Measurements from ENCODE around the gene UBASH3B. TPM values are rescaled to one million over a fixed set of nuclear protein-coding genes. Genes with fewer than 3 reads are reported as not detected.

UBASH3B gene
- total RNA-seq, 1 donor = 23.2 TPM

- no peak overlapping the region for H3K4me3 ChIP-seq (ENCODE audit: low read depth, low read length)
- TF ChIP-seq, protein P1, sequence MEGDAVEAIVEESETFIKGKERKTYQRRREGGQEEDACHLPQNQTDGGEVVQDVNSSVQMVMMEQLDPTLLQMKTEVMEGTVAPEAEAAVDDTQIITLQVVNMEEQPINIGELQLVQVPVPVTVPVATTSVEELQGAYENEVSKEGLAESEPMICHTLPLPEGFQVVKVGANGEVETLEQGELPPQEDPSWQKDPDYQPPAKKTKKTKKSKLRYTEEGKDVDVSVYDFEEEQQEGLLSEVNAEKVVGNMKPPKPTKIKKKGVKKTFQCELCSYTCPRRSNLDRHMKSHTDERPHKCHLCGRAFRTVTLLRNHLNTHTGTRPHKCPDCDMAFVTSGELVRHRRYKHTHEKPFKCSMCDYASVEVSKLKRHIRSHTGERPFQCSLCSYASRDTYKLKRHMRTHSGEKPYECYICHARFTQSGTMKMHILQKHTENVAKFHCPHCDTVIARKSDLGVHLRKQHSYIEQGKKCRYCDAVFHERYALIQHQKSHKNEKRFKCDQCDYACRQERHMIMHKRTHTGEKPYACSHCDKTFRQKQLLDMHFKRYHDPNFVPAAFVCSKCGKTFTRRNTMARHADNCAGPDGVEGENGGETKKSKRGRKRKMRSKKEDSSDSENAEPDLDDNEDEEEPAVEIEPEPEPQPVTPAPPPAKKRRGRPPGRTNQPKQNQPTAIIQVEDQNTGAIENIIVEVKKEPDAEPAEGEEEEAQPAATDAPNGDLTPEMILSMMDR (IDR thresholded peaks at IDR 0.05; ENCODE audit: insufficient read depth, low read length) = no peak
- DNase-seq (ENCODE audit: low read depth) = peak; percentile 86
These were observed 93.6 kb downstream of the UBASH3B start for GRCh38 chr11:122749005-122749687.

DNA sequence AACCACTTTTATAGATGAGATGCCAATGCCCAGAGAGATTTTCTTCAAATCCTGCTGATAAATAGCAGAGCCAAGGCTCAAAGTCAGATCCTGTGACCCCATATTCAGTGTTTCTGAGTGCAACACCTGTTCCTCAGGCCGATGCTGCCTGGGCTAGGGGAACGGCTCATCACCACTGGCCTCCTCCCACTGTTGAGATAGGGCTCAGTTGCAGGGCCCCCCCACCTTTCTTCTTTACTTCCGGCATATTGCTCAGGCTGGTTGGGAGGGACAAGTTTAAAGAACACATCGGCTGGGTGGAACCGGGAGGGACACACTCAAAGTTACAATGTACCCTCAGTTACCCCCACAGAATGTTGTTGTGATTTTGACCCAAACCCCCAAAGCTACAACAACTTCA is 94.5 kb downstream of the UBASH3B start:
- H3K4me3 ChIP-seq (ENCODE audit: low read depth, low read length) = no peak overlapping the region
- TF ChIP-seq, protein P1 (IDR thresholded peaks at IDR 0.05; ENCODE audit: insufficient read depth, low read length) = no peak
- DNase-seq (ENCODE audit: low read depth) = no peak

GRCh38 chr11:122751292-122752070 is 96.0 kb downstream of the UBASH3B start:
- TF ChIP-seq, protein P1 (IDR thresholded peaks at IDR 0.05; ENCODE audit: insufficient read depth, low read length) = no peak
- no peak overlapping the region for H3K4me3 ChIP-seq (ENCODE audit: low read depth, low read length)
- peak; percentile 46 for DNase-seq (ENCODE audit: low read depth)

- TF ChIP-seq, protein P1 (IDR thresholded peaks at IDR 0.05; ENCODE audit: insufficient read depth, low read length) = no peak
- no peak overlapping the region for H3K4me3 ChIP-seq (ENCODE audit: low read depth, low read length)
- no peak for DNase-seq (ENCODE audit: low read depth)
These were observed 98.5 kb downstream of the UBASH3B start for GRCh38 chr11:122754028-122754427.

GRCh38 chr11:122754553-122755322 is 99.2 kb downstream of the UBASH3B start:
- DNase-seq (ENCODE audit: low read depth) = no peak
- no peak overlapping the region for H3K4me3 ChIP-seq (ENCODE audit: low read depth, low read length)
- TF ChIP-seq, protein P1 (IDR thresholded peaks at IDR 0.05; ENCODE audit: insufficient read depth, low read length) = peak; percentile 44

DNA sequence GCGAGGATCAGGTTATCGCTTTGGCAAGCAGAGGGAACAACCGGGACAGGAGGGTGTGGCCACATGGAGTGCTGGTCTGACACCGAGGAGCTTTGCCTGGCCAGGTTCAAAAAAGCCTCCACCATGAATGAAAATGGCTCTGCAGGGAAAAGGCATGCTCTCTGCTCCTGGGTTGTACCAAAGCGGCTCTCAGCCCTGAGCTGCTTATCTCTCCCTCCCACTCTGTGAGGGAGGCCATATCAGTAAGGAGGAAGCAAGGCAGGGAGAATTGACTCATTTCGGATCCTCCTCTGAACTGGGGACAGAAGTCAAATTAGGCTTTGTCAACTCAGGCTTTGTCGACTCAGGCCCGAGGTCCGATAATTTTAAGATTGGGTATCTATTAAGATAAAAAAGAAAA is 99.9 kb downstream of the UBASH3B start:
- H3K4me3 ChIP-seq (ENCODE audit: low read depth, low read length) = no peak overlapping the region
- TF ChIP-seq, protein P1 (IDR thresholded peaks at IDR 0.05; ENCODE audit: insufficient read depth, low read length) = no peak
- DNase-seq (ENCODE audit: low read depth) = no peak
